ENCODE results near the gene LMX1B.
"Not testable (repeated sequence)": the region's sequence is repeated elsewhere in the genome, so short reads cannot be mapped to it uniquely, and the experiment has no call there.

Gene LMX1B

DNA sequence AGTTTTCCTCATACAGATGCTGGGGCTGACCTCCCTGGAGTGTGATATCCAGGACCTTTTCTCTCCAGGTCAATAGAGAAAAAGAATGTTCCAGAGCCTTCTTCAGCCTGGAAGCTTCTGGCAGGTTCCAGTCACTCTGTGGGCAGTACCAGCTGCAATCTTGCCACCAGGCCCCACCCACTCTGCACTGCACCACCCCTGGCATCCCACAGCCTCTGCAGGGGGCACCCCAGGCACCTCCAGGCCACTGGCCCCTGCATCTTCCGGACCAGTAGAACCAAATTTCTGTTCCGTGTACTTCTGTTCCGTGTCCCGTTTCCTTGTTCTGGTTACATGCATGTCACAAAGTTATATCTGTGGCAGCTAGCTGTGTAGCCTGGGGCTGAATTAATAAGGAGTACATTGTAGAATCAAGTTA, 107.8 kb downstream of the LMX1B start:
- DNase-seq: no peak

GRCh38 chr9:126722252-126722921, 108.7 kb downstream of the LMX1B start:
- DNase-seq: peak; percentile 82

GRCh38 chr9:126722922-126723806, 109.4 kb downstream of the LMX1B start:
- DNase-seq: peak; percentile 64

DNA sequence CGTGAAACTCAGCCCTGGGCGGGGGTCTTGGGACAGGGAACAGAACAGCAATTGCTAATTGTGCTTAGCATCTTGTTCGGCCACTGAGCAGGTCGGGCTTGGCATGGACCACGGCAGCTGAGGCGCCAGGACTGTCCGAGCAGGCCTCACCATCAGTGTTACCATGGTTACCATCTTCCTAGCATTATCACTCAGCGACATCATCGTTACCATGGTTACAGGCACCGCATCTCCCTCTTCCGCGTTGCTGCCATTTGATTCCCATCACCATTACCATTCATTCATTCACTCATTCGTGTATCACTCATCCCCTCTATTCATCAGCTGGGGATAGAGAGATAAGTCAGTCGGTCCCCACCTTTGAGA, 110.1 kb downstream of the LMX1B start:
- DNase-seq: no peak

DNA sequence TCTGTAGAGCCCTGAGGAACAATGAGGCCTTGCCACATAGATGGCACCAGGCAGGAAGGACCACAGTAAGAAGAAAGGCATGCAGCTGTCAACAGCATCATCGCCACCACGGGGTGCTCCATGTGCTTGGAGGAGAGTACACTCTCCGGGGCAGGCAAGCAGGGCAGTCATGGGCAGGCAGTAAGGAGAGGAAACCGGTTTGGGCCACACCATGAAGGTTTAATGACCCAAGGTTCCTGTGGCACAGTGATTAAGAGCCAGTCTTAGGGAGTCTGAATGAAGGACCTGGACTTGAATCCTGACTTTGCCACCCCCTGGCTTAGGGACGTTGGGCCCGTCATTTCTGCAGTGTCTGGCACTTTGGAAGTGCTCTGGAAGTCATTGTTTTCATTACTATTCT, 110.5 kb downstream of the LMX1B start:
- DNase-seq: no peak

- DNase-seq: not testable (repeated sequence)
These were observed 111.8 kb downstream of the LMX1B start for GRCh38 chr9:126725485-126725884.

GRCh38 chr9:126728210-126728609, 114.5 kb downstream of the LMX1B start:
- DNase-seq: not testable (repeated sequence)

DNA sequence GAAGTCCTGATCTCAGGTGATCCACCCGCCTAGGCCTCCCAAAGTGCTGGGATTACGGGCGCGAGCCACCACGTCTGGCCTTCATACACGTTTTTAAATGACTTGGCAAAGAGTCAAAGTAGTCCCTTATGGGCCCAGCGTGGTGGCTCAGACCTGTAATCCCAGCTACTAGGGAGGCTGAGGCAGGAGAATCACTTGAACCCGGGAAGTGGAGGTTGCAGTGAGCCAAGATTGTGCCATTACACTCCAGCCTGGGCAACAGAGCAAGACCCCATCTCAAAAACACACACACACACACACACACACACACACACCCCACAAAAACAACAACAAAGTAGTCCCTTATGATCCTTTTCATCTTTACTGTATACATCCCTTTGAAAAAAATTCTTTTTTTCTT, 116.9 kb downstream of the LMX1B start:
- DNase-seq: not testable (repeated sequence)

DNA sequence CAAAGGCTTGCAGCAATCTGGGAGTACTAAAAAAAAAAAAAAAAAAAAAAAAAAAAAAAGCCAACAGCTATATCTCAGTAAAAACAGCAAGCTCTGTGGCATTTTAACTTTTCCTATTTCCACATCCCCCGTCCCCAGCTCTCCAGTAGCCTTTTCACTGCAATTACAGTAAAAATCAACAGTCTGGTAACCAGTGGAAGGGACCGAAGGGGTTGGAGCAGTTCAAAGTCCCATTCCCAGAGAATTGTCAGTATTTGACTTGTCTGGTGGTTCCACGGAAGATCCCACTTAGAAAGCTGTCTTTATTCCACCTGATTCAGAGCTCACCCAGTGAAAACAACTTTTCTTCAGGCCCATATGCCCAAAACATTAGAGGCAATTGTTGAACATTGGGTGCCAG, 119.3 kb downstream of the LMX1B start:
- DNase-seq: no peak

DNA sequence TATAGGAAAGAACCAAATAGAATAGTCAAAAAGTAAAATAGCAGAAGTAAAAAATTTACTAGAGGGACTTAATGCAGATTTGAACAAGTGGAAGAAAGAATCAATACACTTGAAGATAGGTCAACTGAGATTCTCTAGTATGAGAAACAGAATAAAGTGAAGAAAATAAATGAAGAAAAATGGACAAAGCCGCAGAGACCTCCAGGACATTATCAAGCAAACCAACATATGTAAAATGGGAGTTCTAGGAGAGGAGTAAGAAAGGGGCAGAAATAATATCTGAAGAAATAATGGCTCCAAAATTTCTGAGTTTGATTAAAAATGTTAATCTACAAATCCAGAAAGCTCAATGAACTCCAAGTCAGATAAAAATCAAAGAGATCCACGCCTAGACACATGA, 121.1 kb downstream of the LMX1B start:
- no peak for DNase-seq

DNA sequence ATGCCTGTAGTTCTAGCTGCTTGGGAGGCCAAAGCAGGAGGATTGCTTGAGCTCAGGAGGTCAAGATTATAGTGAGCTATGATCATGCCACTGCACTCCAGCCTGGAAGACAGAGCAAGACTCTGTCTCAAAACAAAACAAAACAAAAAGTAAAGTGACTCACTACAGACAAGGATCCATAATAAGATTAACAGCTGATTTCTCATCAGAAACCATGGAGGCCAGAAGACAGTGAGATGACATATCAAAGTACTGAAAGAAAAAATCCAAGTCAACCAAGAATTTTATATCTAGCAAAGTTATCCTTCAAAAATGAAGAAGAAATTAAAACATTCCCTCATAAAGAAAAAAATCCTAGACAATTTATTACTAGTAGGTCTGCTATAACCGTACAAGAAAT, 121.8 kb downstream of the LMX1B start:
- no peak for DNase-seq

- DNase-seq: no peak
These were observed 124.8 kb downstream of the LMX1B start for GRCh38 chr9:126738553-126738952.

DNA sequence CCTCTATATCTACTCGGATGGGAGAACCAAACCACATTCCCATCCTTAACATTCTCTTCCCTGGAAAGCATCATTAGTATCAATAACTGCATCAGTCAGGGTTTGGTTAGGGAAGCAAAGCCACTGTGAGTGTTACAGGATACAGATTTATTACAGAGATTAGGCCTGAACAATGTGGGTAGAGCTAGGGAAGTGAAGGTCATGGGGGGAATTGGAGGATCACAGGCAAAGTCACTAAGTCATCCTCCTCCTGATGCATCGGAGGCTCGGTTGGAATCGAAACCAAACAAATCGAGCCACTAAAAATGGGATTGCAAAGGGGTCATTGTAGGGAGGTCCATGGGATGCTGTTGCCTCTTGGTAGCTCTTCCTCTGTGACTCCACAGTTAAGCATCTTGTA, 129.3 kb downstream of the LMX1B start:
- no peak for DNase-seq

- DNase-seq: no peak
These were observed 132.1 kb downstream of the LMX1B start for GRCh38 chr9:126745574-126746411.

Measured in activated CD4-positive, alpha-beta T cell treated with anti-CD3 and anti-CD28 coated beads for 1 hour (primary cell).